HG02610 (cell line): ENCODE measurements around the gene PLET1.
"Not testable (repeated sequence)": the region's sequence is repeated elsewhere in the genome, so short reads cannot be mapped to it uniquely, and the experiment has no call there.

ENCODE experiments used
- ATAC-seq: cut with Tn5 transposase; IDR thresholded peaks from one replicate; pipeline ENCODE4 v1.9.1; 2021; ENCODE audit warnings: mild to moderate bottlenecking, moderate library complexity; ENCODE audit not compliant: unreplicated experiment

The PLET1 gene

DNA sequence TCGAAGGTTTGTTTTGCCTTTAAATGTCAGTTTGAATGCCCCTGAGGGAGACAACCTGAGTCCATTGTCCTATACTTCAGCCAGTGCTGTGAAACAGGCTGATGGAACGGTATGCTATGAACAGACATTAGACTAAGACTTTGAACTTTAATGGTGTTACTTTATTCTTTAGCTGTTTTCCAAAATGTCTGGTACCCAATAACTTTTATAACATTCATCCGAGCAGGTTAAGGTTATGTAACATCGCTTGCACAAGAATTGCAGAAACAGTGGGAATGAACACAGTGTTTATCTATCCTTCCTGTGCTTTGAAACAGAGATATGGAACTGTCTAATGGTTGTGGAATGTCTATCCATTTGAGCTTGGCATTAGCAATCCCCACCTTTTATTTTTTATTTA lies 46.9 kb downstream of the PLET1 start:
- ATAC-seq, result no peak

DNA sequence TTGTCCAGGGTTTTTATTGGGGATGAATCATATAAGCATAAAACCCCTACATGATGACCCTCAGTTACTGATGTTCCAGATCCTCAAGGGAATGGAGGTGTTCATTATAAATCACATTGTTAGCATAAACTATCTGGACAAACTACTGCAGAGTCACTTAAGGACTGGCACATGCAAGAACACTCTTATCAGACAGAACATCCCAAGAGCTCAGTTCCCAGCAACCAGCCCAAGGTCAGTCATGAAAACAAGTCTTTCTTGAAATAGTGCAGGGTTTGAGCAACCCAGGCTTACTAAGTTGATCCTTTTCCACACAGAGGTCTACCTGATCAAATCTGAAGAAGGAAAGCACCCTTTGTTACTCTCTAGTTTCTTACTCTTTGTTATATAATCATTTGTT lies 48.0 kb downstream of the PLET1 start:
- no peak for ATAC-seq

DNA sequence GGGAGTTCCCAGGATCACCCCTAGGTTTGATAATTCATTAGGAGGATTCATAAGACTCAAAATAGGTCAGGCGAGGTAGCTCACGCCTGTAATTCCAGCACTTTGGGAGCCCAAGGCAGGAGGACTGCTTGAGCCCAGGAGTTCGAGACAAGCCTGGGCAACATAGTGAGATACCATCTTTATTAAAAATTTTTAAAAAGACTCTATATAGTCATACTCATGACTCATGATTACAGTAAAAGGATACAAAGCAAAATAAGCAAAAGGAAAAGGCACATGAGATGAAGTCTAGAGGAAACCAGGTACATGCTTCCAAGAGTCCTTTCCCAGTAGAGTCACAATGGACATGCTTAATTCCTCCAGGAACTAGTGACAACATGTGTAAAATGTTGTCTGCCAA lies 48.4 kb downstream of the PLET1 start:
- no peak for ATAC-seq

DNA sequence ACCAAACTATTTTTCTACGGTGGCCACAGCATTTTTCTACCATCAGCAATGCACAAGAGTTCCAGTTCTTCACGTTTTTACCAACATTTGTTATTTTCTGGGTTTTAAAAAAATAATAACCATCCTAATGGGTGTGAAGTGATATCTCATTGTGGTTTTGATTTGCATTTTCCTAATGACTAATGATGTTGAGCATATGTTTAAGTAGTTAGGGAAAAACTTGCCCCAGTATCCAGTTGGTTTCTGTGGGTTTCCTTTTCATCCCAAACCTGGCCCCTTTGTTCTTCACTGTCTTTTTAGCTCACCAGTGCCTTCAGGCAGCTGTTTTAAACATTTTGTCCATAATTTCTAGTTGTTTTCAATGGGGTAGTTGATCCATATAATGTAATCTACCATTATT lies 49.1 kb downstream of the PLET1 start:
- no peak for ATAC-seq

DNA sequence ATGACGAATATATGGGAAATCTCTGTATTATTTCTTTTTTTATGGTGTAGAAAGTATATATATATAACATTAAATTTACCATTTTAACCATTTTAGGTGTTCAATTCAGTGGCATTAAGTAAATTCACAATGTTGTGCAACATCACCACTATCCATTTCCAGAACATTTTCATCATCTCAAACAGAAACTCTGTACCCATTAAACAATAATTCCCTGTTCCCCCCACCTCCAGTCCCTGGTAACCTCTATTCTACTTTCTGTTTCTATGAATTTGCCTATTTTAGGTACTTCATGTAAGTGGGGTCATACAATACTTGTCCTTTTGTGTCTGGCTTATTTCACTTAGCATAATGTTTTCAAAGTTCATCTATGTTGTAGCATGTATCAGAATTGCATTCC lies 49.8 kb downstream of the PLET1 start:
- ATAC-seq, result no peak

DNA sequence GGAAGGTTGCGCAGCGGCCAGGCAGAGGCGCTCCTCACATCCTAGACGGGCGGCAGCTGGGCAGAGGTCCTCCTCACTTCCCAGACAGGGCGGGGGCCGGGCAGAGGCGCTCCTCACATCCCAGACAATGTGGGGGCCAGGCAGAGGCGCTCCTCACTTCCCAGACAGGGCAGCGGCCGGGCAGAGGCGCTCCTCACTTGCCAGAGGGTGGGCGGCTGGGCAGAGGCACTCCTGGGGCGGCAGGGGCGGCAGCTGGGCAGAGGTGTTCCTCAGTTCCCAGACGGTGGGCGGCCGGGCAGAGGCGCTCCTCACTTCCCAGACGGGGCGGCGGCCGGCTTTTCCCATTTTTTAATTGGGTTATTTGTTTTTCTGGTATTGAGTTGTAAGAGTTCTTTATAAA lies 54.6 kb downstream of the PLET1 start:
- no peak for ATAC-seq

DNA sequence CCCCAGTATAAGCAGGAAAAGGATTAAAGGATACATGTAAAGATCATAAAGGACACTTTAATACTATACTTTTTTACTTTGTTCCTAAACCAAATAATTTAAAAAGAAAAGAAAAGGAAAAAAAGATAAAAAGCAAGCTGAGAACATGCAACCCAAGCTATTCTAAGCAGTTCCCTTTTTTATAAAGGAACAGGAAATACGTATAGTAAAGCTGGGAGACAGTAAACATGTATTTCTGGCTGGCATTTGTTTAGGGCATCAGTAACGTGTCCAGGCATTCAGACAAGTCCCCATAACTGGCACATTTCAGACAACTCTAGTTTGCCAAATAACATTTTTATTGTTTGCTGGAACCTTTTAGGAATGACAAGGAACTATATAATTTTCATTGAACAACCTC lies 60.4 kb downstream of the PLET1 start:
- ATAC-seq, result no peak

DNA sequence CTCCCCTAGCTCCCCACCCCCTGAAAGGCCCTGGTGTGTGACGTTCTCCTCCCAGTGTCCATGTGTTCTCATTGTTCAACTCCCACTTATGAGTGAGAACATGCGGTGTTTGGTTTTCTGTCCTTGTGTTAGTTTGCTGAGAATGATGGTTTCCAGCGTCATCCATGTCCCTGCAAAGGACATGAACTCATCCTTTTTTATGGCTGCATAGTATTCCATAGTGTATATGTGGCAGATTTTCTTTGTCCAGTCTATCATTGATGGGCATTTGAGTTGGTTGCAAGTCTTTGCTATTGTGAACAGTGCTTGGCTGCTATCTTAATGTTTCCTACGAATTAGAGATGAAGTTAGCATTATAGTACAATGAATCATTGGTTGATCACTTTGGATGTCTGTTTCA lies 61.6 kb downstream of the PLET1 start:
- not testable (repeated sequence) for ATAC-seq
